Loucy (cell line): ENCODE data around the gene EEF1A2.

ENCODE experiments used
- EZH2phosphoT487 ChIP-seq: fragments of 200-600 bp; IDR thresholded peaks from 2 replicates; pipeline ENCODE4 v1.6.1; 2018; ENCODE audit warnings: antibody characterized with exemption, mild to moderate bottlenecking, moderate library complexity, borderline replicate concordance
- TF ChIP-seq, protein P1 (sequence below): fragments of 200-600 bp; sonication (generic); conservative IDR thresholded peaks from 2 replicates; pipeline ENCODE4 v1.5.1; 2014; ENCODE audit warnings: mild to moderate bottlenecking, antibody characterized with exemption, low read length

DNA sequence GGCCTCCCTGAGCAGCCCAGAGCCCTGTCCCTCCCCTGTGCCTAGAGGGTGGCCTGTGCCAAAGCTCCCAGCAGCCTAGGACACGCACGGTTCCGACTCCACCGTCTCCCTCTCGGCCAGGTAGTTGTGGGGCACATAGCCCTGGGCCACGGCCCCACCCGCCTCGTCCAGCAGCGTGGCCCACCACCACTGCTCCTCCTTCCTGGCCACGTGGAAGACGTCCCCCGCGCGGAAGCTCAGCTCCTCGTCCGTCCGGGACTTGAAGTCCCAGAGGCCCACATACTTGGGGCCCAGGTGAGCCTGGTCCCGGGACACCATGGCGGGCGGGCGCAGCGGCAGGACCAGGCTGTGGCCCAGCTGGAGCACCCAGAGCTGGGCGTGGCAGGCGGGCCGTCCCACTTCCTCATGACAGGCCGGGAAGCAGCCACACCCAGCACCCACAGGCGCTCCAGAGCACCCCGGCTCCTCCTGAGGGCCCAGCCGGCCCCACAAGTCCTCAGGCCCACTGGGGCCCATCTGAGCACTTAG, 38.2 kb upstream of the EEF1A2 start, which contains the start of gene PTK6:
- TF ChIP-seq, protein P1, sequence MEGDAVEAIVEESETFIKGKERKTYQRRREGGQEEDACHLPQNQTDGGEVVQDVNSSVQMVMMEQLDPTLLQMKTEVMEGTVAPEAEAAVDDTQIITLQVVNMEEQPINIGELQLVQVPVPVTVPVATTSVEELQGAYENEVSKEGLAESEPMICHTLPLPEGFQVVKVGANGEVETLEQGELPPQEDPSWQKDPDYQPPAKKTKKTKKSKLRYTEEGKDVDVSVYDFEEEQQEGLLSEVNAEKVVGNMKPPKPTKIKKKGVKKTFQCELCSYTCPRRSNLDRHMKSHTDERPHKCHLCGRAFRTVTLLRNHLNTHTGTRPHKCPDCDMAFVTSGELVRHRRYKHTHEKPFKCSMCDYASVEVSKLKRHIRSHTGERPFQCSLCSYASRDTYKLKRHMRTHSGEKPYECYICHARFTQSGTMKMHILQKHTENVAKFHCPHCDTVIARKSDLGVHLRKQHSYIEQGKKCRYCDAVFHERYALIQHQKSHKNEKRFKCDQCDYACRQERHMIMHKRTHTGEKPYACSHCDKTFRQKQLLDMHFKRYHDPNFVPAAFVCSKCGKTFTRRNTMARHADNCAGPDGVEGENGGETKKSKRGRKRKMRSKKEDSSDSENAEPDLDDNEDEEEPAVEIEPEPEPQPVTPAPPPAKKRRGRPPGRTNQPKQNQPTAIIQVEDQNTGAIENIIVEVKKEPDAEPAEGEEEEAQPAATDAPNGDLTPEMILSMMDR = no peak
- no peak for TF ChIP-seq EZH2phosphoT487
